Activated T-helper 17 cell treated with anti-CD3 and anti-CD28 coated beads, Interleukin-2, amount 50 U/mL, for 72 hours (primary cell): ENCODE results near the gene FAM13C. TPM values are rescaled to one million over a fixed set of nuclear protein-coding genes. Genes with fewer than 3 reads are reported as not detected.

ENCODE experiments used
- ATAC-seq: fragments of 150-1000 bp; cut with Tn5 transposase; replicated peaks from 2 replicates; pipeline ENCODE4 v1.10.0; 2021; ENCODE audit warnings: mild to moderate bottlenecking, moderate library complexity
- H3K27ac Mint-ChIP-seq: one replicate; pipeline ENCODE4 v1.8.0; 2022; ENCODE audit warnings: mixed read lengths
- H3K27me3 Mint-ChIP-seq: one replicate; pipeline ENCODE4 v1.8.0; 2022; ENCODE audit warnings: mixed read lengths
- H3K36me3 Mint-ChIP-seq: one replicate; pipeline ENCODE4 v1.8.0; 2022; ENCODE audit warnings: low read depth, mild to moderate bottlenecking, mixed read lengths
- H3K4me1 Mint-ChIP-seq: one replicate; pipeline ENCODE4 v1.8.0; 2022; ENCODE audit warnings: mixed read lengths
- H3K4me3 Mint-ChIP-seq: one replicate; pipeline ENCODE4 v1.8.0; 2022; ENCODE audit warnings: mild to moderate bottlenecking, mixed read lengths
- H3K9me3 Mint-ChIP-seq: one replicate; pipeline ENCODE4 v1.8.0; 2022; ENCODE audit warnings: mixed read lengths
- total RNA-seq, 2 donors: library from RNA; stranded (reverse); gene quantifications; one replicate each; pipeline ENCODE4 v1.2.3, GENCODE V29; 2022

FAM13C gene
- total RNA-seq, 2 donors from 2014 or later = 1.3 TPM; not detected in 1

DNA sequence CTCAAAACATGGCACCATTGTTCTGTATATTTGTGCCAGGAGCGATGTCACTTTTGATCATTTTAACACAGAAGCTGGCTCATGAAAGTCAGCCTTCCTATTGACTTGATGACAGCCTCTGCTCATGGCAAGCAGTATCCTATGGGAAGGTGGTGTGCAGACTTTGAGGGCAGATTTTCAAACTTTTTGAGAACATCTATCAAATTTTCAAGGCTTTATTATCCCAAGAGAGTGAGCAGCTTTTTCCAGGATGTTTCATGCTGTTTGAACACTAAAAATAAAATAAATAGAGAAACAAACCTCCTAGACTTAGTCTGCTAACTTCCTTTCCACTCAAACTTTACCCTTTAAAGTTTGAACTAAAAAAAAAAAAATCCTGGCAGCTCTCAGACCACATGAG, 20.3 kb downstream of the FAM13C start:
- H3K27ac Mint-ChIP-seq = no peak overlapping the region
- no peak for ATAC-seq
- no peaks in the 10 kb centered on the region for H3K4me1 Mint-ChIP-seq

GRCh38 chr10:59340285-59340684, 22.1 kb downstream of the FAM13C start:
- Mint-ChIP-seq H3K9me3 (no peaks in the 10 kb centered on the region), H3K36me3 (no peaks in the 10 kb centered on the region), H3K27me3 (no peaks in the 10 kb centered on the region), H3K27ac (no peak overlapping the region), H3K4me1 (no peaks in the 10 kb centered on the region), H3K4me3 (no peak overlapping the region)
- no peak for ATAC-seq

More for the DNA sequence above, 20.3 kb downstream of the FAM13C start:
- H3K27me3 Mint-ChIP-seq = peaks cover 2% of the 10 kb centered on the region
- H3K4me3 Mint-ChIP-seq = no peak overlapping the region
- no peaks in the 10 kb centered on the region for H3K9me3 Mint-ChIP-seq
- no peaks in the 10 kb centered on the region for H3K36me3 Mint-ChIP-seq

DNA sequence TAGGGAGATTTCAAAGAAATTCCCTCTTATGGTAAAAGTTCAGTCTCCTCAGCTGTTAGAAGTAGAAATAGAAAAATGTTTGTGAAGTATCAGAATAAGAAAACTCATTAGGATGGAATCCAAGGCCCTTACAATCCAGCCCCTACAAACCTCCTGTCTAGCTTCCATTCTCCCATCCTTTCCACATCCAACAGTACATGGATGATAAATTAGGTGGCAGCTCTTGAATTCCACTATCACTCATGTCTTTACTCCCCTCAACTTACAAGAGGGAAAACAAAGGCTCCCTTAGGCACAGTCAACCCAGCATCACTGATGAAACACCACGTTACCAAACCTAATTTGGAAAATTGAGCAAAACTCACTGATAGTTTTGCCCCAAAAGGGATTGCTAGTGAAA, 23.0 kb downstream of the FAM13C start:
- Mint-ChIP-seq H3K4me3 (no peak overlapping the region), H3K36me3 (no peaks in the 10 kb centered on the region), H3K9me3 (no peaks in the 10 kb centered on the region), H3K27me3 (no peaks in the 10 kb centered on the region), H3K27ac (no peak overlapping the region), H3K4me1 (no peaks in the 10 kb centered on the region)
- no peak for ATAC-seq

DNA sequence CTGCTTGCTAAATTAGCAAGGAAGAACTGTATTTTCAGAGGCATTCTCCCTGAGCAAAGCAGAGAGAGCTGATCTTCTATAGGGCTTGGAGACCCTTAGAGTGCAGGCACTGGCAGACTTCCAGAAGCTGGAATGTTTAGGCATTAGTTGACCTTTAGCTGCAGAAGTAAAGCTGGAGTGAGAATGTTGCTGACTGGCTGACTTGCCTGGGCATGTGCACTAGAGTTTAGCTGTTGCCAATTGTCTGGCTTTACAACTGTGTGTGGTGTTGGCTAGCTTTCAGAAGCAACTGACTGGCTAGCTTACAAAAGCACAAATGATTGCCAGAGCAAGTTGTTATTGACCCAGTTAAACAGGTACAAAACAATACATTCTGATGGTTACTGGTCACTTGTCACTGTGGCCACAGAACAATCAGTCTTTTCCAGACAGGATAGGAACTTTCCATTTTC, 25.1 kb downstream of the FAM13C start:
- no peak for ATAC-seq
- Mint-ChIP-seq H3K27me3 (no peaks in the 10 kb centered on the region), H3K4me3 (no peak overlapping the region), H3K9me3 (no peaks in the 10 kb centered on the region), H3K36me3 (no peaks in the 10 kb centered on the region), H3K4me1 (no peaks in the 10 kb centered on the region), H3K27ac (no peak overlapping the region)

DNA sequence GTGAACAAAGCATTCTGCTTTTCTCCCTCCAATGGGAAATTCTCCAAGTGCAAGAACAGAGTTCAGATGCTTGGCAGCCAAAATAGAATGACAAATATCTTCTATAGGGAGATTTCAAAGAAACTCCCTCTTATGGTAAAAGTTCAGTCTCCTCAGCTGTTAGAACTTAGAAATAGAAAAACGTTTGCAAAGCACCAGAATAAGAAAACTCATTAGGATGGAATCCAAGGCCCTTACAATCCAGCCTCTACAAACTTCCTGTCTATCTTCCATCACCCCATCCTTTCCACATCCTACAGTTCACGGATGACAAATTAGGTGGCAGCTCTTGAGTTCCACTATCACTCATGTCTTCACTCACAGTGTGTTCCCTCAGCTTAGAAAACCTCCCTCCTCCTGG, 25.7 kb downstream of the FAM13C start:
- ATAC-seq = no peak
- H3K4me1 Mint-ChIP-seq = no peaks in the 10 kb centered on the region
- no peaks in the 10 kb centered on the region for H3K9me3 Mint-ChIP-seq
- no peaks in the 10 kb centered on the region for H3K27me3 Mint-ChIP-seq
- H3K4me3 Mint-ChIP-seq = no peak overlapping the region
- H3K36me3 Mint-ChIP-seq = no peaks in the 10 kb centered on the region
- H3K27ac Mint-ChIP-seq = no peak overlapping the region

DNA sequence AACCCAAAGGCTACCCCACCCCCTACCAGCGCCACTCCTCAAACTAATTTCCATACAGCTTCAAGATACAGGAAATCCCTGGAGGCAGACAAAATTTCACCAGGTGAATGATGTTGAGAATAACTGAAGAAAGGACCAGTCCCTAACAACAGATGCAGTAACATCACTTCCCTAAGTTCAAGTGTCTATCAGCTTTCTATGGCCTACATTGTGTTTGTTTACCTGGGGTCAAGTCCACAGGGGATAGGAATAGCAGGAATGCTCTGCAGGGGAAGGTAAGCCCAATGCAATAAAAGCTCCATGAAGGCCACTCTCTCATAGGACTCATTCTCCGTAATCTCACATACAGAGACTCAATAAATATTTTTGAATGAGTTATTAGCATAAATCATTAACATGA, 26.9 kb downstream of the FAM13C start:
- no peak for ATAC-seq
- Mint-ChIP-seq H3K9me3 (no peaks in the 10 kb centered on the region), H3K27ac (no peak overlapping the region), H3K4me1 (no peaks in the 10 kb centered on the region), H3K4me3 (no peak overlapping the region), H3K27me3 (no peaks in the 10 kb centered on the region), H3K36me3 (no peaks in the 10 kb centered on the region)

DNA sequence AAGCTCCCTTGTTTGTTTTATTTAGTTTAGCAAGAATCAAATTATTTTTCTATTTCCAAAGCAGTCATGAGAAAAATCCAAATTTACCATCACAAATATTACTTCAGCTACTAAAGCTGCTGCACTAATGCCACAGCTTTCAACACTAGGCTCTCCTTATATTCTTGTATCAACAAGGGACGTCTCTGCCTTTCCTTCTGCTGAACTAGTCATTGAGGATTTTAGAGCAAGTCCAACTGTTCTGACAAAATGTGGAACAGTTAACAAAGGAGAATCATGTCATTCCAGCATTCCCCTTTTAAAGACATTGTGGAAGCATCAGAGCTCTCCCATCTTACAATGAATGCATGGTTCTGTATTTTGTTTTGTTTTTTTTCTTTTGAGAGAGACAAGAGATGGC, 28.6 kb downstream of the FAM13C start:
- Mint-ChIP-seq H3K4me1 (no peaks in the 10 kb centered on the region), H3K27me3 (no peaks in the 10 kb centered on the region), H3K9me3 (no peaks in the 10 kb centered on the region), H3K4me3 (no peak overlapping the region), H3K36me3 (no peaks in the 10 kb centered on the region), H3K27ac (no peak overlapping the region)
- no peak for ATAC-seq

- Mint-ChIP-seq H3K9me3 (no peaks in the 10 kb centered on the region), H3K4me1 (no peaks in the 10 kb centered on the region), H3K36me3 (no peaks in the 10 kb centered on the region), H3K27ac (no peak overlapping the region), H3K27me3 (no peaks in the 10 kb centered on the region), H3K4me3 (no peak overlapping the region)
- ATAC-seq = no peak
Observed at GRCh38 chr10:59332581-59332980, 29.8 kb downstream of the FAM13C start.

DNA sequence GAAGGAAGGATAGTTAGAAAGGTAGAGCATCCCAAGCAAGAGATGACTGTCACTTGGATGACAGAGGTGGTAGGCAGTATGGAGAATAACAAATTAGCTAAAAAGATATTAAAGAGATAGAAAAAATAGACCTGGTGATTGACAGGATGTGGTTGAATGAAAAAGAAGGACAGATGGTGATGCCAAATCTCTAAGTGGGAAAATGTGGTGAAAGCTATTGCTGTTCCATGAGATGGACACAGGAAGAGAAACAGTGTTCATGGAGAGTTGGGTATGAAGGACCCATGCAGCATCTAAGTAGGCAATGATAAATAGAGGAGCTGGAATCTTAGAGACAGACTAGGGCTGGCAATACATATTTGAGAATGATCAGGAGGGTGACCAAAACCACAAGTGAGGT, 30.7 kb downstream of the FAM13C start:
- no peaks in the 10 kb centered on the region for H3K36me3 Mint-ChIP-seq
- H3K9me3 Mint-ChIP-seq = no peaks in the 10 kb centered on the region
- no peaks in the 10 kb centered on the region for H3K4me1 Mint-ChIP-seq

DNA sequence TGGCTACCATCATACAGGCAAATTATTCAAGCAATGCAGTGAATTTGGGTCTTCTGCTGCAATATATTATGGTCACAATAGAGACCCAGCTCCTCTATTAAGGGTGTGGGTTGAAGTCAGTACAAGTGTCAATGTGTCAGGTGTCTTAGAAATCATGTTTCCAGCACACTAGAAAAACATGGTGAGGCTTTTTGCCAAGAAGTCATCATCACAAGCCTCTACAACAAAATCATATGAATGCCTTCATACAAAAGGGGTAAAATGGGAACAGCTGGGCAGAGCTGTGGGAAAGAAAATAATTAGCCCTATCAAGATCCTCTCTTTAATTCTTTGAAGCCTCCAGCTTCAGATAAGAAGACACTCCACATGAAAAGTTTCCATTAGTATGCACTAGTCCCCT, 37.2 kb downstream of the FAM13C start:
- Mint-ChIP-seq H3K27me3 (no peaks in the 10 kb centered on the region), H3K9me3 (peaks cover 3% of the 10 kb centered on the region), H3K36me3 (no peaks in the 10 kb centered on the region), H3K27ac (no peak overlapping the region), H3K4me3 (no peak overlapping the region), H3K4me1 (no peaks in the 10 kb centered on the region)
- ATAC-seq = no peak

More for the DNA sequence above, 30.7 kb downstream of the FAM13C start:
- H3K27me3 Mint-ChIP-seq = no peaks in the 10 kb centered on the region
- no peak for ATAC-seq
- H3K27ac Mint-ChIP-seq = no peak overlapping the region
- H3K4me3 Mint-ChIP-seq = no peak overlapping the region

GRCh38 chr10:59324597-59324996, 37.8 kb downstream of the FAM13C start:
- Mint-ChIP-seq H3K36me3 (no peaks in the 10 kb centered on the region), H3K4me3 (no peak overlapping the region), H3K4me1 (no peaks in the 10 kb centered on the region), H3K27me3 (no peaks in the 10 kb centered on the region), H3K9me3 (peaks cover 5% of the 10 kb centered on the region), H3K27ac (no peak overlapping the region)
- ATAC-seq = no peak

GRCh38 chr10:59323831-59324401, 38.4 kb downstream of the FAM13C start:
- ATAC-seq = no peak
- H3K27me3 Mint-ChIP-seq = no peaks in the 10 kb centered on the region
- H3K36me3 Mint-ChIP-seq = no peaks in the 10 kb centered on the region
- no peak overlapping the region for H3K4me3 Mint-ChIP-seq
- H3K9me3 Mint-ChIP-seq = peaks cover 5% of the 10 kb centered on the region
- H3K27ac Mint-ChIP-seq = no peak overlapping the region
- no peaks in the 10 kb centered on the region for H3K4me1 Mint-ChIP-seq

- Mint-ChIP-seq H3K4me3 (no peak overlapping the region), H3K36me3 (no peaks in the 10 kb centered on the region)
Observed at GRCh38 chr10:59323036-59323459, 39.3 kb downstream of the FAM13C start.

GRCh38 chr10:59322131-59322530, 40.2 kb downstream of the FAM13C start:
- Mint-ChIP-seq H3K4me1 (no peaks in the 10 kb centered on the region), H3K9me3 (peaks cover 5% of the 10 kb centered on the region), H3K4me3 (no peak overlapping the region), H3K27ac (no peak overlapping the region), H3K36me3 (no peaks in the 10 kb centered on the region), H3K27me3 (peaks cover 6% of the 10 kb centered on the region)
- no peak for ATAC-seq

More at GRCh38 chr10:59323036-59323459, 39.3 kb downstream of the FAM13C start:
- no peak overlapping the region for H3K27ac Mint-ChIP-seq
- peaks cover 5% of the 10 kb centered on the region for H3K9me3 Mint-ChIP-seq
- peaks cover 3% of the 10 kb centered on the region for H3K27me3 Mint-ChIP-seq
- ATAC-seq = no peak
- H3K4me1 Mint-ChIP-seq = no peaks in the 10 kb centered on the region

- ATAC-seq = no peak
- Mint-ChIP-seq H3K9me3 (peaks cover 5% of the 10 kb centered on the region), H3K27ac (no peak overlapping the region), H3K4me1 (no peaks in the 10 kb centered on the region), H3K27me3 (peaks cover 8% of the 10 kb centered on the region), H3K4me3 (no peak overlapping the region), H3K36me3 (no peaks in the 10 kb centered on the region)
Observed at GRCh38 chr10:59320355-59320754, 42.0 kb downstream of the FAM13C start.

DNA sequence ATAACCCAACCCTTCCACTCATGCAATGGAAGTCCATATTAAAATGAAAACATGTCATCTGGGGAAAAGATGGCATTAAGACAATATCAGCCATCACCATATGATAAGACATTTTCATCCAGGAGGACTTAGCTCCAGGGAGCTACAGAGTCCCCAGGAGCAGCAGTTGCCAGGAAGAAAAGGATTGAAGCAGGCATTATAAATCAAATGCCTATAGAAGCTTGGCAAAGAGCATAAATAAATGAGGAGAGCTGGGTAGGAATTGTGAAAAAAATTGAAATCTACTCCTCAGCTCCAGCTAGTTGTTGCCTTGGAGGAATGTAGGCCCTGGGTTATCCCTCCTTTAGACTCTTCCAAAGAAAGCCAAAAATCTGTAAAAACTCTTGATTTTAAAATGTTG, 42.5 kb downstream of the FAM13C start:
- no peak for ATAC-seq
- no peak overlapping the region for H3K4me3 Mint-ChIP-seq
- peaks cover 5% of the 10 kb centered on the region for H3K9me3 Mint-ChIP-seq
- no peaks in the 10 kb centered on the region for H3K4me1 Mint-ChIP-seq
- H3K36me3 Mint-ChIP-seq = no peaks in the 10 kb centered on the region
- no peak overlapping the region for H3K27ac Mint-ChIP-seq
- peaks cover 9% of the 10 kb centered on the region for H3K27me3 Mint-ChIP-seq
